GM15510 (cell line): ENCODE data around the gene PCNX2.

Source experiments
- POLR2A ChIP-seq: IDR thresholded peaks from 3 replicates; pipeline ENCODE4 v1.6.1; 2011; ENCODE audit warnings: borderline replicate concordance; ENCODE audit not compliant: insufficient read length; ENCODE audit errors: extremely low read depth

Gene PCNX2

DNA sequence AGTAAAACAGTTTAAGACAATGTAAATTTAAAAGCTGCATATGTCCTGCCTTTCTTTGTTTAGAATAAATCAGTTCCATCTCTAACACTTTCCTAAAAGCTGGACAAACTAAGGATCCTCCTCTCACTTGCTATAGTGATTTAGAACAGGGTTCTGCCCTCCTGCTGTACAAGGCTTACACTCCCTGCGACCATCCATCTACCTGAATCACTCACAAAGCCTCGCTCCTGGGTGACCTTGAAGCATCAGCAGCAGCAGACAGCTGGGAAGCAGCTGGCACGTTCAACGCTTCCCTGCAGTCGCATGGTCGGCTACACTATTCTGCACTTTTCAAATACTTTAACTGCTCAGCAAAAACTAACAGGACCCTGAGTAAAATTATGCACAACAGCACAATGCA is 217.1 kb downstream of the PCNX2 start:
- no peak for TF ChIP-seq POLR2A

DNA sequence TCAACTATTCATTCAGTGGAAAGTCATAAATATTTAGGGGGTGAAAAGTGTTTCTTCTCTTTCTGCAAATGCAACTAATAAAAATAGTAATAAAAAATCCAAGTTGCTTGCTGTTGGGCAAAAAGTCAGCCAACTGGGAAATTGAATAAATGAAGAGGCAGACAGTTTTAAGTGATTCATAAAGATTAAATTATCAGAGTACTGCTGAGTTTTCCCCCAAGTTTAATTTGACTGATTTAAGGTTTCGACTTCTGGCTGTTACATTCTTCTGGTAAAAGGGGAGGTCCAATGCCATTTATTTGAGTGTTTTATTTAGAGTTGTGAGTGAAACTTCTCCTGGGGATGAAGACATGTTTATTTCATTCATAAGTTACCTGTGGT is 219.6 kb downstream of the PCNX2 start:
- no peak for TF ChIP-seq POLR2A

DNA sequence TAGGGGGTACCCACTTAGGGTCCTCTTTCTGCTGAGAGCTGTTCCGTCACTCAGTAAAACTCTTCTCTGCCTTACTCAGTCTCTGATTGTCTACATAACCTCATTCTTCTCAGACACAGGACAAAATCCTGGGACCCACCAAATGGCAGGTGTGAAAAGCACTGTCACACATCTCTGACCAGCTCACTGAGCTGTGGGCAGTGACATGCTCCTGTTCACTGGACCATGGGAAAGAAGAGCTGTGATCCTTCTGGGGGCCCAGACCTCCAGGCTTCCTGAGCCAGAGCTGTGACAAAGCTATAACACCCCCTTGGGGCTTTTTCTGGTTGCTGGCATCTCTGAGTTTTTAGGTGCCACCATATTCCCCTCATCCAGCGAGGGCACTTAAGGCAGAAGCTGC is 229.4 kb downstream of the PCNX2 start:
- TF ChIP-seq POLR2A = no peak

DNA sequence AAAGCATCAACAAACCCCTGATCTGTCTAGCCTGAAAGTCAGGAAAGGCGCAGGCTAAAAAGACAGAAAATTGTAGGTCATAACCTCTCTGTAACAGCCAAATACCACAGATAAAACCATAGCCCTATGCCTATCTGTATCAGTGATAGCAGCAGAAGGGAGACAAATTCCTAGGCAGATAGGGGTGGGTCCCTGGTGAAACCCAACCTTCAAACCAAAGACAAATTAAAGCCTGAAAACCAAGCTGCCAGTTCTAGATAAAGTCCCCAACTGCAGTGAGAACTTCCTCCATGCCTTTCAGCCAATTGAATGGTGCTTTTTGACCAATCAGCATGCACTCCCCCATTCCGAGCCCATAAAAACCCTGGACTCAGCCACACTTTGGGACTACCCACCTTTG is 229.8 kb downstream of the PCNX2 start:
- TF ChIP-seq POLR2A = no peak

DNA sequence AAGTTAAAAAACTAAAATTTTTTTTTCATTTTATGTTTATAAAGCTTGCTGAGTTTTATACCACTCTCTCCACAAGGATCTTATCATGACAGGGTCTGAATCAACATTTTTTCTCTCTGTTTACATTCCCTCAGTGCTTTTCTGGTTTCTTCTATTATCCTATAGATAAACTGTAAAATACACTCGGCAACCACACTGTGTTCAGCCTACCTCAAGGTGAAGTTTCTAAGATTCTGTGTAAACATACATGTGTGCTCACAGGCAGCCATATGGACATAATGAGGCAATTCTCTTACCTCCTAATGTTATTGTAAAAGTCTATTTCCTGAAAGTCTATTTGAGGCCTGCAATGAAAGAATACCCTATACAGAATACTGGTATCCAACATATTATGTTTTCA is 230.5 kb downstream of the PCNX2 start:
- no peak for TF ChIP-seq POLR2A

DNA sequence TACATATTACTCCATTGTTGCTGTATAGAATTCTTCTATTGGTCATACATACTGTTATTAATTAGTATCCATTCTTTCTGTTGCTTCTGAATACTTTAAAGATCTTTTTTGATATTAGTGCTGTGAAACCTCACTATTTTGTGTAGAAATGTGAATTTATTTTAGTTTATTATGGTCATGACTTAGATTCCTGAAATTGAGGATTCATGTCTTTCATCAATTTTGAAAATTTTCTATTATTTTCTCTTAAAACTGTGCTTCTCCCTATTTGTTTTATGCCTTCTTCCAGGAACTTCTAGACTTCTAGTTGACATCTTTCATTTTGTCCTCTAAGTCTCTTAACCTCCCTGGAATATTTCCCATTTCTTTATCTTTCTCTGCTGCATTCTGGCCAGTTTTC is 232.1 kb downstream of the PCNX2 start:
- TF ChIP-seq POLR2A = no peak

DNA sequence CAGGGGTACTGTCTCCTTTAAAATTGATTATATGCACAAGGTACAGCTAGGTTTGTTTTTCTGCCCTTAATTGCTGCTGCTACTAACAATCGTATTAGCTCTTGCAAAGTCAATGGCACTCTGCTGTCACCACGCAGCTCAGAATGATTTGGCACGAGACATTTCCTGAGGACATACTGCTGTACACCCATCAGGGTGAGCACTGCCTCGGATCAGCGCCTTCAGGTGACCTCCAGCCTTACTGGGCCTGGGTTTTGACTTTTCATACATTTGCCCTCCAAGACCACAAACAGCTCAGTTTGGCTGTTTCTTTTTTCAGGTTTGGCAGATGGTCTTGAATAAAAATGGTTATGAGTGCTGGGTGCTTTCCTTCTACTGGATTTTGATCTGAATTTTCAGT is 234.3 kb downstream of the PCNX2 start:
- no peak for TF ChIP-seq POLR2A

DNA sequence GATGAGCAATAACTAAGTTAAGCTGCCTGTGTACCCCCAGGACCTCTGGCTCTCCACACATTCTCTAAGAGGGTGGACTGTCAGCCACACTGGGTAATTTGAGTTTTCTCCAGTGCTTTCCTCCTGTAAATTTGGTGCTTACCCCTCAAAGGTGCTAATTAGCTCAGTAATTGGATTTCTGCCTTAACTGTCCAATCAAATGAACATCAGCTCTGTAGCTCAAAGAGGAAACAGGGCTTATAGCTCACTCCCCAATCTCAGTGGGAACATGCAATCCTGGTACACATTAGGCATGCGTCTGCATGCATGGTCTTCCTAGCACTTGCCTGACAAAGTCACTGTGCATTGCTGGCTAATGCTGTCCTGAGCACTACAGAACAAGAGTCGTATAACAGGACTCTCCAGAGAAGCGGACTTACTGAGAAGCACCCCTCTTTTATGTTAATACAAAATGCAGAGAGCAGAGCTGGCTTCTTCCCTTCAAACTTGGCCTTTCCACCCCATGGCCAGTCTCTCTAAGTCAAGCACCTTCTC is 235.0 kb downstream of the PCNX2 start:
- TF ChIP-seq POLR2A = no peak

DNA sequence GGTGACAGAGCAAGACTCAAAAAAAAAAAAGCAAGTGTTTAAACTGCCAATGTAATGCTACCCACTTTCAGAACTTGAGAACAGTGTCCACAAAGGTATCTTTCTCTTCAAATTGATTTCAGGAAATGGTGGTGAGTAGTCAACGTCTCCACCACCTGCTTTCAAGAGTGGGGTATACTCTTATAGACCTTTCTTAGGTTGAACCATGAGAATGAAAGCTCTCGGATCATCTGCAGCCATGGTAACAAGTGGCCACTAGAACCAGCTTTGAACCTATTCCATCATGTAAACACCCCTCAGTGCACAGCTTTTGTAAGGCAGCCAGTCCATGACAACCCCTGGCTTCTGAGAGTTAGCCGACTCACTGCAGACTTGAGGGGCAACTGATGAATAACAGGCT is 237.7 kb downstream of the PCNX2 start:
- TF ChIP-seq POLR2A = no peak

DNA sequence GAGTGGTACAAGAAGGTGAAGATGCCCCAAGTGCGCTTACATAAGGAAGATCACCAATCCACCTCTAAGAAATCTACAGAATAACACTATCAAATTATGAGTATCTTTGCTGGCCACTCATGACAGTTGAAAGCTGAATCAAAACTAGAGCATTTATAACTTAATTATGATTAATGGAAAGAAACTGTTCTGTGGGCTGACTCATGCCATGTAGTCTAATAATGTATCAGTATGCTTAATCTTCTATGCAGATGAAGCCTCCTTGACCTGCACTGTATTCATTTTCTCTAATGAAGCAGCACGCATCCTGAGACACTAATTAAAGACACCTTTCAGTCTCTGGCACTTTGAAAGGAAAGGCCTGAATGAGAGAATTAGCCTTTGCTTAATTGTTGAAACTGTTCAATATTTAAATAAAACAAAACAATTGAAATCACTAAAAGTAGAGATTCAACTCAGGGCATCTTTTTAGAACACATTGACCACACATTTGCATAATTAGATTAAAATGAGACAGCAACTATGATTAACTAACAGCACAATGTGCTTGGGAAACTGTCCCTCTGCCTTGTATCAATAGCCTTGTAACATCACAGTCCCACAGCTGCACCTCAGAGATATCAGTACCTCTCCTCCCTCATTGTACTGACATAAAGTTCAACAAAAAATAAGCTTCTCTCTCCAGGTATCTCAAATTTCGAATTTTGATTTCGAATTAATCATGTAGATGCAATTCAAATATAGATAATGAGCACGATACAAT is 239.5 kb downstream of the PCNX2 start:
- TF ChIP-seq POLR2A = no peak

DNA sequence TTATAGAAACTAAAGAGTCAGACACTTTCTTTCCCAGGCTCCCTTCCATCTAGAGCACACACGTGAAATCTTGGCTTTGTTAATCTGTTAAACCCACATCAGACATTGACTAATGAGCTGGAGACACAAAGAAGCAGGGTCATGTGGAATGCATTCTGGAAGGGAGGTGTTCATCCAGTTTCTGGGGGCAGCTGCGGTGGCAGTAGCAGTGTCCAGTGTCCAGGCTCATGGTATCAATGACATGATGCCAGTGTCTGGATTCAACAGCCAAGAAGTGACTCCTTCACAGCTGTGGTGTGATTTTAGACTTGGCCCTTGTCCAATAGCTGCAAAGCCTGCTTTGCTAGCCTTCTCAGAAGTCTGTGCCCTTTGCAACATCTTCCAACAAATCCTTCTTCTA is 249.9 kb downstream of the PCNX2 start:
- no peak for TF ChIP-seq POLR2A

DNA sequence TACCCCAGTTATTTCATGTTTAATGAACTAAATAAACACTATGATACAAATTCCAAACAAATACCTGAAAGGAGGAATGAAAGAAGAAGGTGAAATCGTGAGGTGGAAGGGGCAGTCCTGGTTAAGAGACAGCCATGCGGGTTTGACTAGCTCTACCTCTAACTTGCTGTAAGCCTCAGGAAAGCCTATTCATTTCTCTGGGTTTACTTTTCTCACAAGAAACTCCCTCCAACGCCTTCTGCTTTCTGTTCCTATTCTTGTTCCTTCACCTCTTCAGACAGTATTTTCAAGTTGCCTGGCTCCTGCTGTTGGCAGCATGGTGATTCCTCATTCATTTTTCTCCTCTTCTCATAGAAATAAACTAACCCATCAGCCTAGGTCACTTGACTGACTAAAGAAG is 252.7 kb downstream of the PCNX2 start:
- no peak for TF ChIP-seq POLR2A

DNA sequence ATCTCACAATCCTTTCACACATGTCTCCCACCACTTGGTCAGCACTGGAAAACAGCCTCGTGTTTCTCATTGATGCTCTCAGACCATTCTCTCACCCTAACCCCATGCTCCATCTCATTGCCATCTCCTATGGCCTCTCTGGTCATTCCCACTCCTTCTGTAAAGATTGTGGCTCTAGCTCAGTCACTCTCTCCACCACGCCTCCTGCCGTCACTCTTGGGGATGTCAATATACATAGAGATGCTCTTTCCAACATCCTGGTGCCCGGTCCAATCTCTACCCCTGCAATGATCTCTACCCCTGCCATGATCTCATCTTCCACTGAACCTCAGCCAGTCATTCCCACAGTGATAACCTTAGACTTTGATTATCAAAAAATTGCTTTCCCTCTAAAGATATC is 255.0 kb downstream of the PCNX2 start:
- no peak for TF ChIP-seq POLR2A

DNA sequence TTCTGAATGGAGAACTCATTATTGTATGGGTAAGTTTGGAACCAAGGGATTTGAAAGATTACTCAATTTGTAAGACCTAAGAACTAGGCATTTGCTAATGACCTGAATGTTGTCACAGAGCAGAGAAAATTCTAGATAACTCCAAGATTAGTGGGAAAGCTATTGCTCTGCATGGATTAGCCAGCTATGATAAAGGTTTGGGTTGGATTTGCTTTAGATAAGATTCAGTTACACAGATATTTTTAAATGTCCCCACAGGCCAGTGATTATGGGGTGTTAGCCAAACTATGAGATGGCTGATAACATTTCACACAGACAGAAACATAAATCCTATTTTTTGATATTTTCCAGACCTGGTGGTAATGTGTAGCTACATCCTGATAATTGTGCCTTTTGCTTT is 256.9 kb downstream of the PCNX2 start:
- no peak for TF ChIP-seq POLR2A

DNA sequence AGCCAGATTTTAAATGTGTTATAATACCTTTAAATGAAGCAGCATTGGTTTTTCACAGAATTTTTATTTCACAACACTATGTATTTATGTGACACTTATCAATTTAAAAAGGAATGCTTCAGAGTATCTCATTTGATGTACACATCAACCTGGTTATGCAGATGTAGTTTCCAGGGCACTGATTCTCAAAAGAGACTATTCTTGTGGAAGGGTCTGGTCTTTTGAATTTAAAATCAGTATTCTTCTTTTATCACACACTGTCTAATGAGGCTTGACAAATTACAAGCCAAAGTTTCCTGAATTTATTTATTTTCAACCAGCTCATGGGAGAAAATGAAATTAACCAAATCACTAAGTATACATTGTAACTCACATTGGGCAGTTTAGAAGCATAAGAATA is 257.7 kb downstream of the PCNX2 start:
- TF ChIP-seq POLR2A = no peak

DNA sequence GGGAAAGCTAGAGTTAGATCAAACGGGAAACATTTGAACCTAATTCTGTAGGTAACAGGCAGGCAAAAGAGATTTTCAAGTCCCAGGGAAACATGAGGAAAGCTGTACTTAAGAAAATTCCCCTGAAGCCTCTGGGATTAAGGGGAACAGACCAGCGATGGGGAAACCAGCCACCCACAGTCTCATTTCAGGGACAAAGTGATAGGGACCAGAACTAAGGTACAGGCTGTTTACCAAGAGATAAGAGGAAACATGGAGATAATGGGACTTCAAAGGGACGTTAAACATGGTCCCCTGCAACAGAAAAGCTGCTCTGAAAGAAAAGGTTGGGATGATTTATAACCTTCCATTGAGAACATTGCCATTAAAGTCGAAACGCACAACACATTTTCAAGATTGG is 260.7 kb downstream of the PCNX2 start:
- TF ChIP-seq POLR2A = no peak

DNA sequence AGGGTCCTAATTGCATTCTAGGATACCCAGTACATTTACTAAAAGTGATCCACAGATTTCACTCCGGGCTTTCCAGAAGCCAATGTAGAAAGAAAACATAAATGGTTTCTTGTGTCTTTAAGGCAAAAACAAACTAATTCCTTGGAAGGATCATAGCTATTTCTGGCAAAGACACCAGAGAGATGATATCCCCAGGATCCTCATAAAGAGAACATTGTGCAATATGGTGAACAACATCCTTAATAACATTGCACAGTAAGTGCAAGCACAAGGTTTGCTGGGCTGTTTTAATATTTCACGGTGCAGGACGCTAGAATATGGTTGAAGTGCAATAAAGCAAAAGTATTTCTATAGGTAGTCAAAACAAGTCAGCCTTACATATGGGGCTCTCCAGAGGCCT is 262.2 kb downstream of the PCNX2 start:
- TF ChIP-seq POLR2A = no peak
